Measurements from ENCODE around the gene ZNF148.

Gene ZNF148

GRCh38 chr3:125186800-125187598 is 188.1 kb downstream of the ZNF148 start:
- no peak for DNase-seq

GRCh38 chr3:125186261-125186787 is 188.8 kb downstream of the ZNF148 start:
- no peak for DNase-seq

- DNase-seq: no peak
Measured at GRCh38 chr3:125185805-125186204, 189.3 kb downstream of the ZNF148 start.

GRCh38 chr3:125179884-125180240 is 195.3 kb downstream of the ZNF148 start:
- DNase-seq: no peak

GRCh38 chr3:125179143-125179883 is 195.8 kb downstream of the ZNF148 start:
- no peak for DNase-seq

GRCh38 chr3:125177746-125178145 is 197.4 kb downstream of the ZNF148 start:
- no peak for DNase-seq

All from femur (tissue), 1 donor.